GM10266 (cell line): Measurements from ENCODE around the gene CIAO3.
A peak's percentile ranks its signal among the peaks of the same experiment; 100 is the strongest.

Experiments
- DNase-seq: peaks from one replicate; pipeline ENCODE4 v3.0.0; 2012; ENCODE audit errors: extremely low spot score
- CTCF ChIP-seq: IDR thresholded peaks from 2 replicates; pipeline ENCODE4 v1.5.1; 2012; ENCODE audit warnings: mild to moderate bottlenecking, low read depth; ENCODE audit not compliant: control insufficient read depth, insufficient read depth; ENCODE audit errors: missing control alignments

CIAO3 gene

DNA sequence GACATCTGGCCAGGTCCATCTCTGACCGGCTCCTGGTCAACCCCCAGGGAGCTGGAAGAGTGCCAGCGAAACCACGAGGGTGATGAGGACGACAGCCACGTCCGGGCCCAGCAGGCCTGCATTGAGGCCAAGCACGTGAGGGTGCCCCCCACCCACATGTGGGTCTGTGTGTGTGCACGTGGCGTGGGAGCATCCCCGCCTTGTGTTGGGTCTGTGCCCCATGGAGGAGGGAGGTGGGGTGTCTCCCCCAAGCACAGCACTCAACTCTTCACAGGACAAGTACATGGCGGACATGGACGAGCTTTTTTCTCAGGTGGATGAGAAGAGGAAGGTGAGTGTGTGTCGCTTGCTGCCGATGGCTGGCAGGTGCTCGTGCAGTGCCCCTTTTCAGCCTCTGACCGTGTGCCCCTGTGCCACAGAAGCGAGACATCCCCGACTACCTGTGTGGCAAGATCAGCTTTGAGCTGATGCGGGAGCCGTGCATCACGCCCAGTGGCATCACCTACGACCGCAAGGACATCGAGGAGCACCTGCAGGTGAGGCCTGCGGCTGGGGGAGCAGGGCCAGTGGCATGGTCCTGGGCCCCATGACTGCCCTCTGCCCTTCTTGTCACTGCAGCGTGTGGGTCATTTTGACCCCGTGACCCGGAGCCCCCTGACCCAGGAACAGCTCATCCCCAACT lies 58.9 kb downstream of the CIAO3 start:
- no peak for TF ChIP-seq CTCF
- no peak for DNase-seq

DNA sequence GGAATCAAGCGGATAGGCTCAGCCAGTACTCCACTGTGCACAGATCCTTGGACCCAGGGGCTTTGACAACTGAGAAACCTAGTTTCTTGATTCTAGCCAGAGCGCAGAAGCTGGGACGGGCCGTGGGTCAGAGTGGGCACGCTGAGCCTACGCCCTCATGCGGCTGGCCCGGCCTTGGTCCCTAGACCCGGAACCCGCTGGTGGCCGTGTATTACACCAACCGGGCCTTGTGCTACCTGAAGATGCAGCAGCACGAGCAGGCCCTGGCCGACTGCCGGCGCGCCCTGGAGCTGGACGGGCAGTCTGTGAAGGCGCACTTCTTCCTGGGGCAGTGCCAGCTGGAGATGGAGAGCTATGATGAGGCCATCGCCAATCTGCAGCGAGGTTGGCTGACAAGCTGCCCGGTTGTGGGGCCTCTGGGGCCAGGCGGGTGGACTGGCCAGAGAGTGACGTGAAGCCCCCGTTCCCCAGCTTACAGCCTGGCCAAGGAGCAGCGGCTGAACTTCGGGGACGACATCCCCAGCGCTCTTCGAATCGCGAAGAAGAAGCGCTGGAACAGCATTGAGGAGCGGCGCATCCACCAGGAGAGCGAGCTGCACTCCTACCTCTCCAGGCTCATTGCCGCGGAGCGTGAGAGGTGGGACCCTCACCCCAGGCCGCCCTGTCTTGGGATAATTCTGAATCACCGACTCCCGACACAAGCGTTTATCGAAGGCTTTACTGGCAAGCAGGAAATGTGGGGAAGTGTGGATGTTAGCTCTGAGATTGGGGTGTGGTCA lies 59.6 kb downstream of the CIAO3 start:
- no peak for DNase-seq
- TF ChIP-seq CTCF = peak; percentile 25

DNA sequence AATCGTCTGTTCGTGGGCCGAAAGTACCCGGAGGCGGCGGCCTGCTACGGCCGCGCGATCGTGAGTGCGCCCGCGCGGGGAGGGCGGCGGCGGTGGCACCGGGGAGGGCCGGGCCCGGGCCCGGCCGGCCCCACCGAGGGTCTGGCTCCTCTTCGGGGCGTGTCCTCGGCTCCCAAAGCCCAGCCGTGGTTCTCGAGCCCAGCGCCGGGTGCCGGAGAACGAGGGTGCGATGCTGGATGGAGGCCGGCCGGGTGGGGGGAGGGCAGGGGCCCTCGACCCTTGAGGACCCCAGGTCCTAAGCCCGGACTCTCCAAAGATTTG lies 60.2 kb downstream of the CIAO3 start:
- no peak for TF ChIP-seq CTCF
- no peak for DNase-seq

DNA sequence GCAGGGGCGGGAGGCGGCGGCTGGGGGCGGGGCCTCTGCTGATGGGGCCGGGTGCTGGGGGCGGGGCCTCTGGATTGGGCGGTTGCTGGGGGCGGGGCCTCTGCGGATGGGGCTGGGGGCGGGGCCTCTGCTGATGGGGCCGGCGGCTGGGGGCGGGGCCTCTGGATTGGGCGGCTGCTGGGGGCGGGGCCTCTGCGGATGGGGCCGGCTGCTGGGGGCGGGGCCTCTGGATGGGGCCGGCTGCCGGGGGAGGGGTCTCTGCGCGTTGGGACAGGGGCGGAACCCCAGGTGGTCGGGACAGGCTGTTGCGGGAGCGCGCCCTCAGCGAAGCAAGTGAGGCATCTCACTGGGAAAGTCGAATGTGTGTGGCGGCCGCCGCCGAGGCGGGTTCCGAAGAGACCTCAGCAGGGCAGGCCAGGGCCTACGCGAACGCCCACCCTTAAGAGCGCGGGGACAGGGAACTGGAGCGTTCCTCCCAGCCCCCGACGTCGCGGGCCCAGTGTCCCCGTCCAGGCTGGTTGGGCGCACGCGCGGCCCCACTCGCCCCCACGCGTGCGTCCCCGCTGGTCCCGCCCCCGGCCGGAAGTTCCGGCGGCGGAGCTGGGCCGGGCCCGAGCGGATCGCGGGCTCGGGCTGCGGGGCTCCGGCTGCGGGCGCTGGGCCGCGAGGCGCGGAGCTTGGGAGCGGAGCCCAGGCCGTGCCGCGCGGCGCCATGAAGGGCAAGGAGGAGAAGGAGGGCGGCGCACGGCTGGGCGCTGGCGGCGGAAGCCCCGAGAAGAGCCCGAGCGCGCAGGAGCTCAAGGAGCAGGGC lies 60.8 kb downstream of the CIAO3 start, which contains the start of gene STUB1:
TSS of gene STUB1 (plus strand) at position 597 of the 811 bp plus-strand sequence. CDS start at position 713, 116 bp downstream.
- no peak for TF ChIP-seq CTCF
- DNase-seq = peak; percentile 94
